IMR-90 (cell line): Measurements from ENCODE around the gene HOATZ. TPM values are rescaled to one million over a fixed set of nuclear protein-coding genes. Genes with fewer than 3 reads are reported as not detected.

Experiments used
- ATAC-seq: fragments of 200-7000 bp; cut with Tn5 transposase; 2 replicates; pipeline ENCODE4 v1.9.1; 2020; ENCODE audit warnings: low read depth, mild to moderate bottlenecking, moderate library complexity
- BruUV-seq: library from RNA; stranded (reverse); fragments of 400-500 nt; replicated peaks from 2 replicates; lab custom pipeline; 2021; lab: Mats Ljungman, UMichigan
- CTCF ChIA-PET: fragments of 300-600 bp; formaldehyde crosslinking; extraction: SDS; loops from one replicate; lab custom pipeline; 2021; ENCODE audit warnings: antibody characterized with exemption; lab: Yijun Ruan, JAX
- POLR2A ChIA-PET: fragments of 300-600 bp; sonication (Branson Sonifier 250); formaldehyde crosslinking; loops from one replicate; lab custom pipeline; 2022; ENCODE audit warnings: antibody characterized with exemption; ENCODE audit not compliant: unreplicated experiment; lab: Charles Lee
- DNase-seq: peaks from one replicate; pipeline ENCODE4 v3.0.0; 2013
- H2AFZ ChIP-seq: replicated peaks from 2 replicates; pipeline ENCODE3; 2013; ENCODE audit warnings: low read length, mild to moderate bottlenecking; ENCODE audit not compliant: poor library complexity
- H2AK5ac ChIP-seq: 2 replicates; pipeline ENCODE4 v1.6.1; 2013; ENCODE audit warnings: low read depth, low read length, inconsistent platforms
- H2AK9ac ChIP-seq: replicated peaks from 2 replicates; pipeline ENCODE3; 2013; ENCODE audit warnings: mild to moderate bottlenecking, low read depth, low read length, moderate library complexity; ENCODE audit not compliant: poor library complexity
- H2BK120ac ChIP-seq: 2 replicates; pipeline ENCODE4 v1.6.1; 2013; ENCODE audit warnings: low read depth, low read length, inconsistent platforms
- H2BK15ac ChIP-seq: 3 replicates; pipeline ENCODE4 v1.6.1; 2013; ENCODE audit warnings: low read depth, low read length, inconsistent platforms
- H2BK20ac ChIP-seq: 2 replicates; pipeline ENCODE4 v1.6.1; 2013; ENCODE audit warnings: low read depth, mild to moderate bottlenecking, inconsistent platforms, low read length, moderate library complexity
- H2BK5ac ChIP-seq: 2 replicates; pipeline ENCODE4 v1.6.1; 2013; ENCODE audit warnings: mild to moderate bottlenecking, low read depth, low read length, inconsistent platforms; ENCODE audit not compliant: poor library complexity, severe bottlenecking
- H3K14ac ChIP-seq: replicated peaks from 2 replicates; pipeline ENCODE4 v1.6.1; 2013; ENCODE audit warnings: low read depth, low read length, inconsistent platforms
- H3K18ac ChIP-seq: 2 replicates; pipeline ENCODE4 v1.6.1; 2013; ENCODE audit warnings: low read depth, low read length, control low read depth
- H3K23ac ChIP-seq: 2 replicates; pipeline ENCODE4 v1.6.1; 2013; ENCODE audit warnings: low read depth, low read length, inconsistent platforms
- H3K27ac ChIP-seq: 2 replicates; pipeline ENCODE4 v1.5.1; 2013; ENCODE audit warnings: mild to moderate bottlenecking, control low read depth, low read length; ENCODE audit not compliant: insufficient read depth
- H3K27me3 ChIP-seq: 2 replicates; pipeline ENCODE4 v1.6.1; 2013; ENCODE audit warnings: low read length; ENCODE audit not compliant: control insufficient read depth, insufficient read depth
- H3K36me3 ChIP-seq: 2 replicates; pipeline ENCODE4 v1.6.1; 2013; ENCODE audit warnings: low read length, mixed read lengths; ENCODE audit not compliant: control insufficient read depth, insufficient read depth
- H3K4ac ChIP-seq: 2 replicates; pipeline ENCODE4 v1.6.1; 2013; ENCODE audit warnings: low read depth, low read length, inconsistent platforms
- H3K4me1 ChIP-seq: 2 replicates; pipeline ENCODE4 v1.6.1; 2013; ENCODE audit warnings: low read length, mixed read lengths; ENCODE audit not compliant: control insufficient read depth, insufficient read depth
- H3K4me2 ChIP-seq: 2 replicates; pipeline ENCODE4 v1.6.1; 2013; ENCODE audit warnings: low read depth, mild to moderate bottlenecking, control low read depth, low read length, moderate library complexity
- H3K4me3 ChIP-seq: 2 replicates; pipeline ENCODE4 v1.5.1; 2013; ENCODE audit warnings: low read depth, mild to moderate bottlenecking, control low read depth, low read length, moderate library complexity; ENCODE audit not compliant: insufficient read depth
- H3K56ac ChIP-seq: 2 replicates; pipeline ENCODE4 v1.6.1; 2013; ENCODE audit warnings: low read length, inconsistent platforms; ENCODE audit not compliant: insufficient read depth; ENCODE audit errors: extremely low read depth
- H3K79me1 ChIP-seq, 2 experiments: 2 replicates each; pipeline ENCODE4 v1.6.1; 2013; ENCODE audit warnings: low read length in 2 of 2, inconsistent platforms in 1 of 2, low read depth in 1 of 2
- H3K9ac ChIP-seq: 2 replicates; pipeline ENCODE4 v1.6.1; 2013; ENCODE audit warnings: low read depth, low read length, control low read depth
- H3K9me1 ChIP-seq: 2 replicates; pipeline ENCODE4 v1.6.1; 2013; ENCODE audit warnings: low read length, inconsistent platforms; ENCODE audit not compliant: insufficient read depth
- H3K9me3 ChIP-seq: 2 replicates; pipeline ENCODE4 v1.6.1; 2013; ENCODE audit warnings: low read length; ENCODE audit not compliant: control insufficient read depth, insufficient read depth
- H4K20me1 ChIP-seq: 2 replicates; pipeline ENCODE4 v1.6.1; 2013; ENCODE audit warnings: low read length, inconsistent platforms; ENCODE audit not compliant: insufficient read depth
- H4K5ac ChIP-seq: 2 replicates; pipeline ENCODE4 v1.6.1; 2013; ENCODE audit warnings: mild to moderate bottlenecking, low read depth, low read length, control low read depth
- H4K8ac ChIP-seq, 2 experiments: 2 replicates each; pipeline ENCODE4 v1.6.1; 2013; ENCODE audit warnings: low read depth in 2 of 2, low read length in 2 of 2, control low read depth in 1 of 2, inconsistent platforms in 1 of 2
- H4K91ac ChIP-seq: 2 replicates; pipeline ENCODE4 v1.6.1; 2013; ENCODE audit warnings: low read depth, low read length, inconsistent platforms; ENCODE audit not compliant: insufficient read depth
- BHLHE40 ChIP-seq: fragments of 150-350 bp; IDR thresholded peaks from 2 replicates; pipeline ENCODE4 v1.6.1; 2016; ENCODE audit warnings: mild to moderate bottlenecking, low read depth, low read length
- CEBPB ChIP-seq: IDR thresholded peaks from 2 replicates; pipeline ENCODE4 v1.6.1; 2012; ENCODE audit warnings: low read depth, low read length, improper control_type of control experiment
- FOS ChIP-seq: fragments of 150-350 bp; IDR thresholded peaks from 2 replicates; pipeline ENCODE4 v1.6.1; 2016; ENCODE audit warnings: low read depth, low read length
- MAZ ChIP-seq: IDR thresholded peaks from 2 replicates; pipeline ENCODE4 v1.6.1; 2012; ENCODE audit warnings: low read depth, mild to moderate bottlenecking, low read length, improper control_type of control experiment, moderate library complexity, borderline replicate concordance
- MXI1 ChIP-seq: IDR thresholded peaks from 2 replicates; pipeline ENCODE4 v1.6.1; 2012; ENCODE audit warnings: low read depth, mild to moderate bottlenecking, low read length, moderate library complexity, borderline replicate concordance
- NFE2L2 ChIP-seq: fragments of 150-350 bp; IDR thresholded peaks from 2 replicates; pipeline ENCODE4 v1.6.1; 2016; ENCODE audit warnings: low read depth, mild to moderate bottlenecking, low read length
- POLR2A ChIP-seq: IDR thresholded peaks from 2 replicates; pipeline ENCODE4 v1.6.1; 2012; ENCODE audit warnings: mild to moderate bottlenecking, low read depth, low read length
- RAD21 ChIP-seq: IDR thresholded peaks from 2 replicates; pipeline ENCODE4 v1.6.1; 2012; ENCODE audit warnings: low read length, improper control_type of control experiment
- RCOR1 ChIP-seq: IDR thresholded peaks from 2 replicates; pipeline ENCODE4 v1.6.1; 2012; ENCODE audit warnings: mild to moderate bottlenecking, low read length, improper control_type of control experiment; ENCODE audit not compliant: insufficient replicate concordance
- RFX5 ChIP-seq: IDR thresholded peaks from 2 replicates; pipeline ENCODE4 v1.8.0; 2012; ENCODE audit warnings: low read depth, mild to moderate bottlenecking, low read length, moderate library complexity
- SMC3 ChIP-seq: fragments of 150-350 bp; IDR thresholded peaks from 2 replicates; pipeline ENCODE4 v1.6.1; 2016; ENCODE audit warnings: low read depth, mild to moderate bottlenecking, antibody characterized with exemption, low read length, moderate library complexity
- WGBS, 2 experiments: methylation state at CpG; one replicate each; pipeline versions ENCODE4 v1.1.5 to v1.1.7; 2013; ENCODE audit warnings: missing lambda C conversion rate in 2 of 2; ENCODE audit not compliant: insufficient read length in 1 of 2; ENCODE audit errors: extremely low coverage in 2 of 2; 5-methylcytosine and 5-hydroxymethylcytosine counted together
- dilution Hi-C: fragments of 300-500 bp; cut with HindIII; formaldehyde crosslinking; loops from one replicate; pipeline ENCODE4 v1.14.3; 2018; ENCODE audit warnings: low sequenced_read_pairs; ENCODE audit not compliant: unreplicated experiment
- in situ Hi-C: fragments of 300-500 bp; cut with MboI; formaldehyde crosslinking; loops from 3 replicates; pipeline ENCODE4 v1.14.3; 2019; ENCODE audit warnings: low sequenced_read_pairs, inconsistent platforms, mixed read lengths
- intact Hi-C: fragments of 100-400 bp; cut with micrococcal nuclease; formaldehyde crosslinking; loops from 2 replicates; pipeline ENCODE4 v1.10.0; 2022
- polyA plus RNA-seq, 3 experiments: library from polyadenylated mRNA; depleted of rRNA; stranded (reverse); fragments of >200 nt; gene quantifications; 2 replicates each; pipeline ENCODE4 v1.2.3, GENCODE V29; 2012; ENCODE audit warnings: low replicate concordance in 1 of 3
- total RNA-seq: library from RNA; depleted of rRNA; stranded (reverse); fragments of >200 nt; gene quantifications from 2 replicates; pipeline ENCODE4 v1.2.3, GENCODE V29; 2012
- TF ChIP-seq, protein P1 (sequence below): fragments of 150-350 bp; IDR thresholded peaks from 2 replicates; pipeline ENCODE4 v1.6.1; 2016; ENCODE audit warnings: low read depth, mild to moderate bottlenecking, low read length, moderate library complexity, borderline replicate concordance
- TF ChIP-seq, protein P2 (sequence below): fragments of 150-350 bp; IDR thresholded peaks from 2 replicates; pipeline ENCODE4 v1.6.1; 2017; ENCODE audit warnings: mild to moderate bottlenecking, antibody characterized with exemption, low read length, low read depth
- TF ChIP-seq, protein P3 (sequence below): conservative IDR thresholded peaks from 2 replicates; pipeline ENCODE4 v1.5.1; 2012; ENCODE audit warnings: mild to moderate bottlenecking, low read depth, low read length, improper control_type of control experiment

Gene HOATZ
- total and polyA plus RNA-seq, 2 of the 4 experiments (the other 2 are of a cell fraction): not detected

DNA sequence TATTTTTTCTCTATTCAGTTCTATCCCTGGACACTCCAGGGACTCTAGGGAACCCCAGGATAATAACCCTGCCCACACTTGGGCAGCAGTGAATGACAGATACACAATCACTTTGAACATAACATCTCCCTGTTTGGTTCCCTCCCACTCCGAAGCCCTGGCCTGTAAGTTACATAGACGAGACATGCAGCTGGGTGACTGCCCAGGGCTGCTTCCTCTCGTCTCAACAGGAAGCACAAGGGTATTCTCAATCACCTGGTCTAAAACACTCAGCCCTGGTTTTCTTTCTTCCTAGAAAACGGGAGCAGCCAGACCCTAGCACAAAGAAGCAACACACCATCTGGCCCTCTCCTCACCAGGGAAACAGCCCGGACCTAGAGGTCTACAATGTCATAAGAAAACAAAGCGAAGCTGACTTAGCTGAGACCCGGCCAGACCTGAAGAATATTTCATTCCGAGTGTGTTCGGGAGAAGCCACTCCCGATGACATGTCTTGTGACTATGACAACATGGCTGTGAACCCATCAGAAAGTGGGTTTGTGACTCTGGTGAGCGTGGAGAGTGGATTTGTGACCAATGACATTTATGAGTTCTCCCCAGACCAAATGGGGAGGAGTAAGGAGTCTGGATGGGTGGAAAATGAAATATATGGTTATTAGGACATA lies 45.4 kb downstream of the HOATZ start:
- WGBS, 2 experiments: 77% methylated on average over 5 of the region's 11 CpGs; no CpG with 5 or more reads in 1 of the 2 experiments
- peak overlapping the region; percentile 83 for H2BK20ac ChIP-seq
- H3K9me1 ChIP-seq: peaks cover 15% of the 10 kb centered on the region
- peak overlapping the region; percentile 28 for H2AFZ ChIP-seq
- dilution Hi-C loops: no loop called here
- peak overlapping the region; percentile 91 for H2AK5ac ChIP-seq
- H2AK9ac ChIP-seq: peak overlapping the region; percentile 21
- peak overlapping the region; percentile 13; the same call in 1 of the 2 replicates for H3K56ac ChIP-seq
- ATAC-seq (no peak), DNase-seq (no peak)
- intact Hi-C loops: no loop called here
- in situ Hi-C loops: no loop called here
- peak overlapping the region; percentile 94 for H2BK120ac ChIP-seq
- peaks cover 2% of the 10 kb centered on the region; the same call in 1 of the 2 replicates for H3K9me3 ChIP-seq
- peak overlapping the region; percentile 95; the same call in 2 of the 3 replicates for H2BK15ac ChIP-seq
- peak overlapping the region; percentile 81 for H3K18ac ChIP-seq
- H3K79me1 ChIP-seq: peaks cover 6 to 34% of the 10 kb centered on the region in 2 experiments
- peaks cover 44% of the 10 kb centered on the region for H3K4me1 ChIP-seq
- peak overlapping the region; percentile 7; the same call in 1 of the 2 replicates for H3K9ac ChIP-seq
- ChIA-PET POLR2A (no interaction called here), CTCF (interaction anchor here (0.6 kb wide), 1 partner anchor 1263 kb away, joined by 3 read pairs; no protein-coding TSS in a partner anchor)
- H4K20me1 ChIP-seq: peaks cover 3% of the 10 kb centered on the region; the same call in 1 of the 2 replicates
- H3K4ac ChIP-seq: peak overlapping the region; percentile 79
- H3K27me3 ChIP-seq: no peaks in the 10 kb centered on the region
- peak overlapping the region; percentile 98 for H2BK5ac ChIP-seq
- peak overlapping the region; percentile 41; the same call in 1 of the 2 replicates for H3K23ac ChIP-seq
- H4K5ac ChIP-seq: peak overlapping the region; percentile 52
- peak overlapping the region; percentile 43 to 68; a peak in 3 of 4 replicates for H4K8ac ChIP-seq
- H3K4me3 ChIP-seq: no peak overlapping the region
- peak overlapping the region; percentile 56 for H3K14ac ChIP-seq
- H3K4me2 ChIP-seq: no peak overlapping the region
- peaks cover 38% of the 10 kb centered on the region for H3K36me3 ChIP-seq
- H3K27ac ChIP-seq: peak overlapping the region; percentile 68
- peak overlapping the region; percentile 96 for H4K91ac ChIP-seq
- BruUV-seq: no TSS peak
- TF ChIP-seq BHLHE40: no peak
- no peak for TF ChIP-seq CEBPB
- TF ChIP-seq, protein P1, sequence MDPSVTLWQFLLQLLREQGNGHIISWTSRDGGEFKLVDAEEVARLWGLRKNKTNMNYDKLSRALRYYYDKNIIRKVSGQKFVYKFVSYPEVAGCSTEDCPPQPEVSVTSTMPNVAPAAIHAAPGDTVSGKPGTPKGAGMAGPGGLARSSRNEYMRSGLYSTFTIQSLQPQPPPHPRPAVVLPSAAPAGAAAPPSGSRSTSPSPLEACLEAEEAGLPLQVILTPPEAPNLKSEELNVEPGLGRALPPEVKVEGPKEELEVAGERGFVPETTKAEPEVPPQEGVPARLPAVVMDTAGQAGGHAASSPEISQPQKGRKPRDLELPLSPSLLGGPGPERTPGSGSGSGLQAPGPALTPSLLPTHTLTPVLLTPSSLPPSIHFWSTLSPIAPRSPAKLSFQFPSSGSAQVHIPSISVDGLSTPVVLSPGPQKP: no peak
- TF ChIP-seq MXI1: no peak
- TF ChIP-seq, protein P2, sequence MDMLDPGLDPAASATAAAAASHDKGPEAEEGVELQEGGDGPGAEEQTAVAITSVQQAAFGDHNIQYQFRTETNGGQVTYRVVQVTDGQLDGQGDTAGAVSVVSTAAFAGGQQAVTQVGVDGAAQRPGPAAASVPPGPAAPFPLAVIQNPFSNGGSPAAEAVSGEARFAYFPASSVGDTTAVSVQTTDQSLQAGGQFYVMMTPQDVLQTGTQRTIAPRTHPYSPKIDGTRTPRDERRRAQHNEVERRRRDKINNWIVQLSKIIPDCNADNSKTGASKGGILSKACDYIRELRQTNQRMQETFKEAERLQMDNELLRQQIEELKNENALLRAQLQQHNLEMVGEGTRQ: no peak
- TF ChIP-seq, protein P3, sequence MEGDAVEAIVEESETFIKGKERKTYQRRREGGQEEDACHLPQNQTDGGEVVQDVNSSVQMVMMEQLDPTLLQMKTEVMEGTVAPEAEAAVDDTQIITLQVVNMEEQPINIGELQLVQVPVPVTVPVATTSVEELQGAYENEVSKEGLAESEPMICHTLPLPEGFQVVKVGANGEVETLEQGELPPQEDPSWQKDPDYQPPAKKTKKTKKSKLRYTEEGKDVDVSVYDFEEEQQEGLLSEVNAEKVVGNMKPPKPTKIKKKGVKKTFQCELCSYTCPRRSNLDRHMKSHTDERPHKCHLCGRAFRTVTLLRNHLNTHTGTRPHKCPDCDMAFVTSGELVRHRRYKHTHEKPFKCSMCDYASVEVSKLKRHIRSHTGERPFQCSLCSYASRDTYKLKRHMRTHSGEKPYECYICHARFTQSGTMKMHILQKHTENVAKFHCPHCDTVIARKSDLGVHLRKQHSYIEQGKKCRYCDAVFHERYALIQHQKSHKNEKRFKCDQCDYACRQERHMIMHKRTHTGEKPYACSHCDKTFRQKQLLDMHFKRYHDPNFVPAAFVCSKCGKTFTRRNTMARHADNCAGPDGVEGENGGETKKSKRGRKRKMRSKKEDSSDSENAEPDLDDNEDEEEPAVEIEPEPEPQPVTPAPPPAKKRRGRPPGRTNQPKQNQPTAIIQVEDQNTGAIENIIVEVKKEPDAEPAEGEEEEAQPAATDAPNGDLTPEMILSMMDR: no peak
- no peak for TF ChIP-seq POLR2A
- TF ChIP-seq NFE2L2: no peak
- no peak for TF ChIP-seq MAZ
- TF ChIP-seq RFX5: no peak
- TF ChIP-seq RCOR1: no peak
- no peak for TF ChIP-seq RAD21
- TF ChIP-seq SMC3: no peak
- no peak for TF ChIP-seq FOS
